Left forelimb (tissue), 1 donor: ENCODE data around the gene SHC3.

Experiments
- DNase-seq: peaks from one replicate; pipeline ENCODE4 v3.0.0-alpha.2; 2018; ENCODE audit warnings: low spot score

Gene SHC3

GRCh38 chr9:89022001-89022759 is 156.4 kb downstream of the SHC3 start:
- no peak for DNase-seq

GRCh38 chr9:89021154-89021803 is 157.3 kb downstream of the SHC3 start:
- DNase-seq, result no peak

GRCh38 chr9:89020754-89021153 is 157.9 kb downstream of the SHC3 start:
- DNase-seq, result no peak

- DNase-seq, result no peak
Observed at GRCh38 chr9:89015336-89015735, 163.3 kb downstream of the SHC3 start.

GRCh38 chr9:89014153-89014552 is 164.5 kb downstream of the SHC3 start:
- DNase-seq, result no peak

GRCh38 chr9:89013660-89014059 is 165.0 kb downstream of the SHC3 start:
- no peak for DNase-seq

GRCh38 chr9:89012294-89013042 is 166.2 kb downstream of the SHC3 start:
- no peak for DNase-seq

- no peak for DNase-seq
Observed at GRCh38 chr9:89011683-89012082, 166.9 kb downstream of the SHC3 start.

- DNase-seq, result no peak
Observed at GRCh38 chr9:89010526-89011111, 168.0 kb downstream of the SHC3 start.

- no peak for DNase-seq
Observed at GRCh38 chr9:89010056-89010455, 168.6 kb downstream of the SHC3 start.

- no peak for DNase-seq
Observed at GRCh38 chr9:89009546-89009840, 169.1 kb downstream of the SHC3 start.

GRCh38 chr9:89008744-89009545 is 169.7 kb downstream of the SHC3 start:
- DNase-seq, result no peak

GRCh38 chr9:89008055-89008743 is 170.4 kb downstream of the SHC3 start:
- DNase-seq, result no peak

GRCh38 chr9:89006996-89007967 is 171.3 kb downstream of the SHC3 start:
- no peak for DNase-seq

- no peak for DNase-seq
Observed at GRCh38 chr9:89006267-89006666, 172.4 kb downstream of the SHC3 start.

- no peak for DNase-seq
Observed at GRCh38 chr9:89005323-89005722, 173.3 kb downstream of the SHC3 start.

- DNase-seq, result no peak
Observed at GRCh38 chr9:89002987-89003386, 175.6 kb downstream of the SHC3 start.

- DNase-seq, result no peak
Observed at GRCh38 chr9:89001917-89002540, 176.6 kb downstream of the SHC3 start.
